Left colon (tissue), 2 donors: ENCODE results near the gene RAB3B. TPM values are rescaled to one million over a fixed set of nuclear protein-coding genes. Genes with fewer than 3 reads are reported as not detected.

ENCODE experiments used
- ATAC-seq: fragments of 200-7000 bp; cut with Tn5 transposase; one replicate; pipeline ENCODE4 v1.9.1; 2020; ENCODE audit warnings: mild to moderate bottlenecking, moderate library complexity
- DNase-seq, 2 donors: peaks; one replicate each; pipeline ENCODE4 v3.0.0-alpha.2; 2020
- intact Hi-C, 2 donors: fragments of 100-400 bp; cut with DNase I in 1 of 2; cut with micrococcal nuclease in 1 of 2; formaldehyde crosslinking; loops; one replicate each; pipeline versions ENCODE4 v1.11.2 to v1.14.0; 2022; cut with DNase I, micrococcal nuclease
- total RNA-seq, 2 donors: library from RNA; stranded (reverse); fragmentation: NEBNext Ultra II Directional; extraction: Animal tissue kit (Norgen Biotek cat#: 25700); gene quantifications; one replicate each; pipeline ENCODE4 v1.2.1, GENCODE V29; 2021
- donor health status: DM: no; HTN: no; CAD: no.
- donor health status: DM: yes; HTN: yes; CAD: no.

Gene RAB3B
- total RNA-seq, 2 donors from 2014 or later, result 3.2 to 9.2 TPM

GRCh38 chr1:51933344-51933743 lies 57.2 kb downstream of the RAB3B start:
- ATAC-seq (no peak), DNase-seq (no peak)
- intact Hi-C loops, result no loop called here

GRCh38 chr1:51930329-51930728 lies 60.2 kb downstream of the RAB3B start:
- ATAC-seq (no peak), DNase-seq (no peak)
- intact Hi-C loops, result no loop called here

GRCh38 chr1:51928896-51929295 lies 61.6 kb downstream of the RAB3B start:
- DNase-seq (no peak), ATAC-seq (no peak)
- intact Hi-C loops, result no loop called here

DNA sequence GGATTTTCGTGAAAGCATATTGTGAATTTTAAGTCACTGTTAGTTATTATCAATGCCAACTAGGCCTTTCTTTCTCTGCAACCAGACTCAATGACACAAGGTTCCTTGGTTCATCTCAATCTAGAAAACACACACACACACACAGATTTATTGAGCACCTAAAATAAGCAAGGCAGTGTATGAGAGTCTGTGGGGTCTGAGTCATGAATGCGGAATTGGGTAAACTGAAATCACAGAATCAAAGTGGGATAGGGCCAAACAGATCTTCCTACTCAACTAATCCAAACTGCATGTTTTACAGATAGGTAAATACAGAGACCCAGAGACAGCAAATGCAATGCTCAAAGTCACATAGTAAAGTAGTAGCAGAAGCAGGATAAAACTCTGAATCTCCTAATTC lies 63.5 kb downstream of the RAB3B start:
- intact Hi-C loops, result no loop called here
- no peak for DNase-seq

GRCh38 chr1:51926171-51926812 lies 64.2 kb downstream of the RAB3B start:
- ATAC-seq (no peak), DNase-seq (no peak)
- intact Hi-C loops, result no loop called here

More for the DNA sequence above, 63.5 kb downstream of the RAB3B start:
- no peak for ATAC-seq

GRCh38 chr1:51924455-51924854 lies 66.0 kb downstream of the RAB3B start:
- no peak for DNase-seq
- intact Hi-C loops, result no loop called here
- ATAC-seq, result no peak

DNA sequence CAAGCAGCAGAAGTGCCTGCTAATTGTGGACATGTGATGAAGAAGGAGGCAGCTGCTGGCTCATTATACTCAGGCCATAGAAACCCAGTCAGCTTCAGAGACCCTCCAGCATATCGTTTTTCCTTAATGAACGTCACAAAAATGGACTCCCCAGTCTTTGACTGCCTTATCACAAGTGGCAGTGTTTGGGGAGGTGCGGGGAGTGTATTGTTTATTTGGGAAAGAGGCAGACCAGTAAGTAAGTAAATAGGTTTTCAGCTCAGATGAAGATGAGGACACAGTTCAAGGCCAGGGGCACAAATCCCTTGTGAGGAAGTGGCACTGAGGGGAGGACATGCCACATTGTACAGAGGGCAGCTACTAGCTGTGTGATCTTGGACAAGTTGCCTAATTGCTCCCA lies 68.5 kb downstream of the RAB3B start:
- no peak for ATAC-seq
- intact Hi-C loops, result no loop called here
- no peak for DNase-seq

- intact Hi-C loops, result no loop called here
- DNase-seq, result no peak
- ATAC-seq, result peak; percentile 67
These were observed 70.4 kb downstream of the RAB3B start for GRCh38 chr1:51920130-51920529.

DNA sequence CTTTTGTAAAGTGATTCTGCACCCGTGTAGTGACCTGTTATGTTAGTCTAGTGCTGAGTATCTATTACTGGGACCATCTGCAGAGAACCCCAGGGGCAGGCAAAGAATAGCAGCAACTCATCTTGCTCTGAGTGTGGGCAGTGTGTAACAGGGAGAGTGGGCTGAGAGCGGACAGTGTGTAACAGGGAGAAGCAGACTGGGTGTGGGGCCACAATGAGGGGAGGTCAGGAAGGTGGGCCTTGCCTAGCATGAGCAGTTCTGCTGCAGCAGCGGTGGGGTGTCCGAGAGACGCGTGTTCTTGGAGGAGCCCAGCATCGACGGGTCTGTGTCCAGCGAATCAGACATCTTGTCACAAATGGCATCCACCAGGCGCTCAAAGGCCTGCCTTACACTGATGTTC lies 70.8 kb downstream of the RAB3B start:
- intact Hi-C loops, result no loop called here
- no peak for ATAC-seq
- DNase-seq, result no peak

- intact Hi-C loops, result no loop called here
- no peak for ATAC-seq
These were observed 73.7 kb downstream of the RAB3B start for GRCh38 chr1:51916587-51917405.

GRCh38 chr1:51915951-51916350 lies 74.5 kb downstream of the RAB3B start:
- ATAC-seq (no peak), DNase-seq (no peak)
- intact Hi-C loops, result no loop called here

More at GRCh38 chr1:51916587-51917405, 73.7 kb downstream of the RAB3B start:
- no peak for DNase-seq

DNA sequence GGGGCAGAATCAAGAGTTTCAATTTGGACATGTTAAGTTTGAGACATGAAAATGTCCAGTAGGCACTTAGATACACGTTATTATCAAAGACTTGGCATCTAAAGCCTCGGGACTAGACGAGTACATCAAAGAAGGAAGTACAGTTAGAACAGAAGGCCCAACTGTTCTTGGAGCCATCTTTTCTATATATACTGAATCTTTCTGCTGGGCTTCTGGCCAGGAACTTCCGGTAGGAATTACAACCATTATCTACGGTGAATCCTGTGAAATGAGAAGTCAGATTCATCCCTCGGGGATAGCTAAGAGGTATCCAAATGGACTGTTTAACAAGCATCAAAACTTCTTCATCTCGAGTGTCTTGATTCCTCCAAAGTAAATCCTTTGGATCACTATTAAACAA lies 77.6 kb downstream of the RAB3B start:
- intact Hi-C loops, result no loop called here
- ATAC-seq (no peak), DNase-seq (no peak)

GRCh38 chr1:51910221-51911000 lies 80.1 kb downstream of the RAB3B start:
- intact Hi-C loops, result no loop called here
- DNase-seq, result no peak
- ATAC-seq, result no peak

DNA sequence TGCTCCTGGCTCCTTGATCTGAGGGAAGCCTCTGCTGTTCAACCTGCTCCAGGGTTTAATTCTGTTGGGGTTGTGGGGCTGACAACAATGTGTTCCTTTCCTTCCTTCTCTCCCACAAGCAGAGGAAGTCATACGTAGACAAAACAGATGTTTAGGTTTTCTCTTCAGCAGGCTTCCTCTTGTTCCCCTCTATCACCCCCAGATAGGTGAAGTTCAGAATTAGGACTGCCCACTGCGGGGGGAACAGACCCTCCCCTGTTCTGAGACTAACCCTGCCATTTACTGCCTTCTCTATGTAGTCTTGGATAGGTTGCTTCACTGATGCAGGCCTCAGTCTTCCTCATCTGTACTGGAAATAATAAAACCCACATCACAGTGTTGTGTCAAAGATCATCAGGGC lies 82.0 kb downstream of the RAB3B start:
- ATAC-seq (no peak), DNase-seq (no peak)
- intact Hi-C loops, result no loop called here

- no peak for ATAC-seq
- no peak for DNase-seq
- intact Hi-C loops, result no loop called here
These were observed 83.3 kb downstream of the RAB3B start for GRCh38 chr1:51907079-51907702.

DNA sequence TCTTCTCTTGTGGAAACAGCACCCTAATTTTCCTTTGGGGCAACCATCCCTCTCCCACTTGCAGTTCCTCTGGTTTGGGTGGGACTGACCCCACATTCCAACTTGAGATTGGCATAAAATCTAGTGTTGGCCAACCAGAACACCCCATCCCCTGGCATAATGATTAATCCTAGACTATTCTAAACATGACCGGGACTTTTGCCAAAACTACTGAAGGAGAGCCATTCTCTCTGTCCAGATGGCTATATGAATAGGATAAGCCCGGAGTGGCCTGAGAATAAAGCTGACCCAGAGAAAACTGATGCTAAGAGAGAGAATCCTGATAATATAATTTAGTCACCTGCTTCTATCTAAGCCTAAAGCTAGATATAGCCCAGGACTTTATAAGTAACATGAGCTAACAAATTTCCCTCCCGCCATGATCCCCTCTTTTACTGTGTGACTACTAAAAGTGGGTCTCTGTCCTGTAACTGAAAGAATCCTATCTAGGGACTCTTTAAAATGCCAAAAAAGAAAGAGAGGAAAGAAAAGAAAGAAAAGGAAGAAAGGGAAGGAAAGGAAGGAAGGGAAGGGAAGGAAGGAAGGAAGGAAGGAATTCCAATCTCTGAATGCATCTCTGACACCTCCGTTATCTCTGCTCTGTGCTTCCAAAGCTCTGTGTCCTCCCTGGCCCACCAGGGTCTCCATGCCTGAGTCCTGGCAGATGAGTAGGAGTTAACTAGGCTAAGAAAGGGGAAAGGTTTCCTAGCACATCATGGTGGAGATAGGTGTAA lies 84.0 kb downstream of the RAB3B start:
- intact Hi-C loops, result no loop called here
- DNase-seq (no peak), ATAC-seq (no peak)

DNA sequence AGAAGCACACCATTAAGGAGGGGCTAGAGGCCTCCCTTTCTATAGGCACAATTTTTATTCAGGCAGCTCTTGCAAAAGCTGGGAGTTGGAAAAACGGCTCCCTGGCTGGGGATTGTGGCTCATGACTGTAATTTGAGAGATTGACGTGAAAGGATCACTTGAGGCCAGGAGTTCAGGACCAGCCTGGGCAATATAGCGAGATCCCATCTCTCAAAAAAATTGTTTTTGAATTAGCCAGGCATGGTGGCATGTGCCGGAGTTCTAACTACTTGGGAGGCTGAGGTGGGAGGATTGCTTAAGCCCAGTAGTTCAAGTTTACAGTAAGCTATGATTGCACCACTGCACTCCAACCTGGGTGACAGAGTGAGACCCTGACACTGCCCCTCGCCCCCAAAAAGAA lies 88.0 kb downstream of the RAB3B start:
- intact Hi-C loops, result no loop called here
- ATAC-seq, result no peak

DNA sequence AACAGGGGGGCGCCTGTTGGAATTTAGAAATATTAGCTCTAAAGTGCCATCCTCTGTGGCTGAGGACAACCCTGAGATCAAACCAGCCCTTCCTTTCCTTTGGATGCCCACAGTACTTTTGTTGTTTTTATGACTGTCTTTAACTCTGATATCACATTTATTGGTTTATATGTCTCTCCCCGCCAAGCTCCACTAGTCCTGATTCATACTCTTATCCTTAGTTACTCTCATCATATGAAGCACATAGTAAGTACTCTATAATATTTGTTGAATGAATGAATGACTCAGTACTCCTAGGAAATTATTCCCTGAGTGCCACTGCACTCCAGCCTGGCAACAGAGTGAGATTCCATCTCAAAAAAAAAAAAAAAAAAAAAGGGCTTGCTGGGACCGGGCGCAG lies 89.3 kb downstream of the RAB3B start:
- DNase-seq (no peak), ATAC-seq (no peak)
- intact Hi-C loops, result no loop called here

More for the DNA sequence above, 88.0 kb downstream of the RAB3B start:
- no peak for DNase-seq

DNA sequence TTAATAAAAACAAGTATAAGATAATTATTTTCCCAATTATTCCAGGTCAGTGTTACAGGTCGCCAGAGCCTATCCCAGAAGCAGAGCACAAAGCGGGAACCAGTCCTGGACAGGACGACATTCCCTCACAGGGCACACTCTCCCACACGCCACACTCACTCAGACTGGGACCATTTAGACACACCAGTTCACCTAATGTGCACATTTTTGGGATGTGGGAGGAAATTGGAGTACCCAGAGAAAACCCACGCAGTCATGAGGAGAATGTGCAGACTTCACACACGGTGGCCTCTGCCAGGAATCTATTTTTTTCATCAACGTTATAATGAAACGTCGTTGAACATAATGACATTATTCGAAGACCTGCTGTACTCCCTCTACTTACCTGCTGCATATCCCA lies 91.5 kb downstream of the RAB3B start:
- intact Hi-C loops, result no loop called here
- ATAC-seq, result no peak

More for the DNA sequence above, 91.5 kb downstream of the RAB3B start:
- no peak for DNase-seq
